Liver (tissue), 9 donors: ENCODE results near the gene TMEM8B. TPM values are rescaled to one million over a fixed set of nuclear protein-coding genes. Genes with fewer than 3 reads are reported as not detected.

Source experiments
- DNase-seq: peaks from one replicate; pipeline ENCODE4 v3.0.0-alpha.2; 2017; ENCODE audit warnings: low spot score
- H3K27ac ChIP-seq, 2 donors: one replicate each; pipeline ENCODE4 v1.7.0; 2013; ENCODE audit warnings: inconsistent platforms in 2 of 2, low read length in 2 of 2, control low read depth in 1 of 2, low read depth in 1 of 2, mild to moderate bottlenecking in 1 of 2
- H3K27me3 ChIP-seq, 4 donors: one replicate each; pipeline versions ENCODE4 v1.6.1 to v1.7.0; 2013; ENCODE audit warnings: low read length in 3 of 4, inconsistent platforms in 1 of 4, mild to moderate bottlenecking in 1 of 4, moderate library complexity in 1 of 4; ENCODE audit not compliant: control insufficient read depth in 4 of 4, insufficient read depth in 4 of 4
- H3K36me3 ChIP-seq, 4 donors: one replicate each; pipeline versions ENCODE4 v1.6.1 to v1.7.0; 2013; ENCODE audit warnings: low read length in 3 of 4, mild to moderate bottlenecking in 3 of 4, low read depth in 1 of 4, moderate library complexity in 1 of 4; ENCODE audit not compliant: control insufficient read depth in 4 of 4, insufficient read depth in 3 of 4
- H3K4me1 ChIP-seq, 4 donors: one replicate each; pipeline versions ENCODE4 v1.6.1 to v1.7.0; 2013; ENCODE audit warnings: low read length in 3 of 4, mild to moderate bottlenecking in 3 of 4, moderate library complexity in 1 of 4; ENCODE audit not compliant: control insufficient read depth in 4 of 4, insufficient read depth in 4 of 4
- H3K4me3 ChIP-seq, 3 donors: one replicate each; pipeline versions ENCODE4 v1.6.1 to v1.7.0; 2013; ENCODE audit warnings: low read length in 3 of 3, control low read depth in 1 of 3, low read depth in 1 of 3, mild to moderate bottlenecking in 1 of 3
- H3K9ac ChIP-seq, 2 donors: one replicate each; pipeline ENCODE4 v1.7.0; 2013; ENCODE audit warnings: low read length in 2 of 2, mild to moderate bottlenecking in 2 of 2, moderate library complexity in 2 of 2, control low read depth in 1 of 2, low read depth in 1 of 2
- H3K9me3 ChIP-seq, 4 donors: one replicate each; pipeline versions ENCODE4 v1.6.1 to v1.7.0; 2013; ENCODE audit warnings: low read length in 3 of 4; ENCODE audit not compliant: control insufficient read depth in 4 of 4
- EGR1 ChIP-seq, 2 donors: IDR thresholded peaks; 2 replicates each; pipeline ENCODE4 v1.6.1; 2016 to 2018; ENCODE audit warnings: antibody characterized with exemption in 2 of 2, low read depth in 2 of 2
- FOXA1 ChIP-seq: IDR thresholded peaks from 2 replicates; pipeline ENCODE4 v1.6.1; 2016; ENCODE audit warnings: antibody characterized with exemption
- FOXA2 ChIP-seq: IDR thresholded peaks from 2 replicates; pipeline ENCODE4 v1.6.1; 2016; ENCODE audit warnings: antibody characterized with exemption
- GABPA ChIP-seq, 2 donors: IDR thresholded peaks in 1 of 2; conservative IDR thresholded peaks in 1 of 2; 2 replicates each; pipeline ENCODE4 v1.6.1; 2016; ENCODE audit warnings: antibody characterized with exemption in 2 of 2, mild to moderate bottlenecking in 1 of 2, moderate library complexity in 1 of 2
- HNF4A ChIP-seq, 2 donors: conservative IDR thresholded peaks; 2 replicates each; pipeline ENCODE4 v1.6.1; 2016; ENCODE audit warnings: antibody characterized with exemption in 2 of 2, mild to moderate bottlenecking in 2 of 2
- HNF4G ChIP-seq: IDR thresholded peaks from 2 replicates; pipeline ENCODE4 v1.6.1; 2016; ENCODE audit warnings: antibody characterized with exemption
- NR2F2 ChIP-seq: IDR thresholded peaks from 2 replicates; pipeline ENCODE4 v1.6.1; 2016; ENCODE audit warnings: antibody characterized with exemption
- RAD21 ChIP-seq, 2 donors: IDR thresholded peaks; 2 replicates each; pipeline ENCODE4 v1.6.1; 2016; ENCODE audit warnings: antibody characterized with exemption in 2 of 2, mild to moderate bottlenecking in 2 of 2
- RXRA ChIP-seq, 2 donors: IDR thresholded peaks; 2 replicates each; pipeline ENCODE4 v1.6.1; 2017 to 2018; ENCODE audit warnings: antibody characterized with exemption in 2 of 2, mild to moderate bottlenecking in 1 of 2
- SP1 ChIP-seq: IDR thresholded peaks from 2 replicates; pipeline ENCODE4 v1.6.1; 2018; ENCODE audit warnings: antibody characterized with exemption, mild to moderate bottlenecking
- TAF1 ChIP-seq: conservative IDR thresholded peaks from 2 replicates; pipeline ENCODE4 v1.6.1; 2016; ENCODE audit warnings: antibody characterized with exemption, mild to moderate bottlenecking
- YY1 ChIP-seq: IDR thresholded peaks from 2 replicates; pipeline ENCODE4 v1.6.1; 2016; ENCODE audit warnings: antibody characterized with exemption, mild to moderate bottlenecking
- WGBS: extraction: QIAGEN DNeasy Blood & Tissue Kit; methylation state at CpG from one replicate; pipeline ENCODE4 v1.1.7; 2013; 5-methylcytosine and 5-hydroxymethylcytosine counted together
- polyA plus RNA-seq, 2 donors: library from polyadenylated mRNA; stranded (reverse) in 1 of 2; unstranded in 1 of 2; fragments of 200-250 nt in 1 of 2; fragments of >200 nt in 1 of 2; fragmentation: Nextera tagmentation in 1 of 2; extraction: Ambion mirVana in 1 of 2; gene quantifications; one replicate each; pipeline versions ENCODE4 v1.2.1 to v1.2.3, GENCODE V29; 2013 to 2015
- total RNA-seq, 2 donors: library from RNA; depleted of rRNA; stranded (reverse); fragments of >200 nt; gene quantifications; one replicate each; pipeline ENCODE4 v1.2.3, GENCODE V29; 2014
- TF ChIP-seq, protein P1 (sequence below): IDR thresholded peaks from 2 replicates; pipeline ENCODE4 v1.6.1; 2016; ENCODE audit warnings: antibody characterized with exemption
- TF ChIP-seq, protein P2 (sequence below): IDR thresholded peaks from 2 replicates; pipeline ENCODE4 v1.6.1; 2016; ENCODE audit warnings: antibody characterized with exemption
- TF ChIP-seq, protein P3 (sequence below): IDR thresholded peaks from 2 replicates; pipeline ENCODE4 v1.6.1; 2016; ENCODE audit warnings: antibody characterized with exemption, mild to moderate bottlenecking
- TF ChIP-seq, protein P4 (sequence below): IDR thresholded peaks from 2 replicates; pipeline ENCODE4 v1.6.1; 2016; ENCODE audit warnings: antibody characterized with exemption
- donor health status: healthy.
- donor health status: healthy.
- donor health status: healthy.
- donor health status: healthy.
- donor health status: healthy.

Gene TMEM8B
- total and polyA plus RNA-seq, 4 donors = 1.1 to 5.4 (median 2.7) TPM

DNA sequence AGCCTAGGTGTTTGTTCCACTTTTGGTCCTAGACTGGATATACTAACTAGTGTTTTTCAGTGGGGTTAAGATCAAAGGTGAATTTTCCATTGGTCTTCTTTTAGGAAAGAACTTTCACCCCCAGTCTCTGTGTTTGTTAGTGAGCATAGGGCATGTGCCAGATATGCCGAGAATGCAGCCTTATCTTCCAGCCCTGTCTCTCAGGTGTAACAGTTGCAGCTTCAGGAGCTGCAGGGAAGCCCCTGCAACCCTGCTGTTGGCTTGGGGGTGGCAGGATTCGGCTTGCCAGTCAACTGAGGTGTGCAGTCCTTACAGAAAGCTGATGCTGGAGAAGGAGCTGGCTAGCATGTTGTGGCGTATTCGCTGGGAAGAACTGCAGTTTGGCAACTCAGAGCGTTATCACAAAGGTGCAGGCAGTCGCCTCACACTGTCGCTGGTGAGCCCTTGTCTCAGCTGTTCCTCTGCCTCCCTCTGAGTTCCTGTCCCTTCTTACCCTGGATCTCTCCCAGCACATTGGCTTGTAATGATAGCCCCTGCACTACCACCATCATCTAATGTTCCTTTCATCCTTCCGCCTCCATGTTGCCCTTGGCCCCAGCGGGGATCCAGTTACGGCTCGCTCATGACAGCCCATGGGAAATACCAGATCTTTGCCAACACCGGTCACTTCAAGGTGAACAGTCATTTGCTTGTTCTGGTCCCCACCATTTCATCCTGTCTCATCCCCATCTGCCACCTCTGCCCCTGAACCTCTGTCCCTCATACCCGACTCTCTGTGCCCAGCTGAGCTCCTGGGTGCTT is 27.5 kb upstream of the TMEM8B start:
- Histone ChIP-seq H3K9ac (no peak overlapping the region), H3K27me3 (no peaks in the 10 kb centered on the region), H3K4me1 (peaks cover 4 to 17% (median 14%) of the 10 kb centered on the region in 4 donors), H3K4me3 (peak overlapping the region in 1 of 3 donors; percentile 16), H3K27ac (peak overlapping the region in 1 of 2 donors; percentile 33), H3K9me3 (no peaks in the 10 kb centered on the region), H3K36me3 (peaks cover 0 to 13% (median 7%) of the 10 kb centered on the region in 4 donors)
- WGBS = 61% methylated on average over 13 of the region's 13 CpGs
- DNase-seq = no peak
- TF ChIP-seq RAD21 (IDR thresholded peaks at IDR 0.05) (peak in 1 of 2 donors; percentile 24), SP1 (peak; percentile 87), TAF1 (no peak), NR2F2 (peak; percentile 27), FOXA1 (no peak), HNF4A (conservative IDR thresholded peaks at IDR 0.05) (peak; percentile 86 to 88), RXRA (IDR thresholded peaks at IDR 0.05) (peak; percentile 78 to 85), YY1 (peak; percentile 59)
- TF ChIP-seq, protein P1, sequence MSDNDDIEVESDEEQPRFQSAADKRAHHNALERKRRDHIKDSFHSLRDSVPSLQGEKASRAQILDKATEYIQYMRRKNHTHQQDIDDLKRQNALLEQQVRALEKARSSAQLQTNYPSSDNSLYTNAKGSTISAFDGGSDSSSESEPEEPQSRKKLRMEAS = peak; percentile 61
- TF ChIP-seq, protein P2, sequence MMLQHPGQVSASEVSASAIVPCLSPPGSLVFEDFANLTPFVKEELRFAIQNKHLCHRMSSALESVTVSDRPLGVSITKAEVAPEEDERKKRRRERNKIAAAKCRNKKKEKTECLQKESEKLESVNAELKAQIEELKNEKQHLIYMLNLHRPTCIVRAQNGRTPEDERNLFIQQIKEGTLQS = no peak
- TF ChIP-seq, protein P3, sequence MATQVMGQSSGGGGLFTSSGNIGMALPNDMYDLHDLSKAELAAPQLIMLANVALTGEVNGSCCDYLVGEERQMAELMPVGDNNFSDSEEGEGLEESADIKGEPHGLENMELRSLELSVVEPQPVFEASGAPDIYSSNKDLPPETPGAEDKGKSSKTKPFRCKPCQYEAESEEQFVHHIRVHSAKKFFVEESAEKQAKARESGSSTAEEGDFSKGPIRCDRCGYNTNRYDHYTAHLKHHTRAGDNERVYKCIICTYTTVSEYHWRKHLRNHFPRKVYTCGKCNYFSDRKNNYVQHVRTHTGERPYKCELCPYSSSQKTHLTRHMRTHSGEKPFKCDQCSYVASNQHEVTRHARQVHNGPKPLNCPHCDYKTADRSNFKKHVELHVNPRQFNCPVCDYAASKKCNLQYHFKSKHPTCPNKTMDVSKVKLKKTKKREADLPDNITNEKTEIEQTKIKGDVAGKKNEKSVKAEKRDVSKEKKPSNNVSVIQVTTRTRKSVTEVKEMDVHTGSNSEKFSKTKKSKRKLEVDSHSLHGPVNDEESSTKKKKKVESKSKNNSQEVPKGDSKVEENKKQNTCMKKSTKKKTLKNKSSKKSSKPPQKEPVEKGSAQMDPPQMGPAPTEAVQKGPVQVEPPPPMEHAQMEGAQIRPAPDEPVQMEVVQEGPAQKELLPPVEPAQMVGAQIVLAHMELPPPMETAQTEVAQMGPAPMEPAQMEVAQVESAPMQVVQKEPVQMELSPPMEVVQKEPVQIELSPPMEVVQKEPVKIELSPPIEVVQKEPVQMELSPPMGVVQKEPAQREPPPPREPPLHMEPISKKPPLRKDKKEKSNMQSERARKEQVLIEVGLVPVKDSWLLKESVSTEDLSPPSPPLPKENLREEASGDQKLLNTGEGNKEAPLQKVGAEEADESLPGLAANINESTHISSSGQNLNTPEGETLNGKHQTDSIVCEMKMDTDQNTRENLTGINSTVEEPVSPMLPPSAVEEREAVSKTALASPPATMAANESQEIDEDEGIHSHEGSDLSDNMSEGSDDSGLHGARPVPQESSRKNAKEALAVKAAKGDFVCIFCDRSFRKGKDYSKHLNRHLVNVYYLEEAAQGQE = peak; percentile 46

DNA sequence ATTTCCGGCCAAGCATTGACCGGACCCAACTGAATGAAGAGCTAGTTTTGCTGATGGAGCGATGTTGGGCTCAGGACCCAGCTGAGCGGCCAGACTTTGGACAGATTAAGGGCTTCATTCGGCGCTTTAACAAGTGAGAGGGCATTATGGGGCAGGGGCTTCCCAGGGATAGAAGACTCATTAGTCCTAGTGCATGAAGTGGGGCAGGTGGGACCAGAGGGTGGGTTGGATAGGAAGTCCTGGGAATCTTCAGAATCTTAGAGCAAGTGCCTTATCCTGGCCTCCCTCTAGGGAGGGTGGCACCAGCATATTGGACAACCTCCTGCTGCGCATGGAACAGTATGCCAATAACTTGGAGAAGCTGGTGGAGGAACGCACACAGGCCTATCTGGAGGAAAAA is 22.9 kb upstream of the TMEM8B start:
- TF ChIP-seq SP1 (no peak), YY1 (no peak), HNF4G (no peak), FOXA2 (no peak), RXRA (IDR thresholded peaks at IDR 0.05) (no peak), FOXA1 (no peak), NR2F2 (no peak), GABPA (IDR thresholded peaks at IDR 0.05 in 1 of 2, conservative IDR thresholded peaks at IDR 0.05 in 1 of 2) (no peak), TAF1 (no peak), RAD21 (IDR thresholded peaks at IDR 0.05) (no peak), EGR1 (IDR thresholded peaks at IDR 0.05; ENCODE audit: low read depth in 2 of 2) (no peak)
- TF ChIP-seq, protein P2 = no peak
- TF ChIP-seq, protein P4, sequence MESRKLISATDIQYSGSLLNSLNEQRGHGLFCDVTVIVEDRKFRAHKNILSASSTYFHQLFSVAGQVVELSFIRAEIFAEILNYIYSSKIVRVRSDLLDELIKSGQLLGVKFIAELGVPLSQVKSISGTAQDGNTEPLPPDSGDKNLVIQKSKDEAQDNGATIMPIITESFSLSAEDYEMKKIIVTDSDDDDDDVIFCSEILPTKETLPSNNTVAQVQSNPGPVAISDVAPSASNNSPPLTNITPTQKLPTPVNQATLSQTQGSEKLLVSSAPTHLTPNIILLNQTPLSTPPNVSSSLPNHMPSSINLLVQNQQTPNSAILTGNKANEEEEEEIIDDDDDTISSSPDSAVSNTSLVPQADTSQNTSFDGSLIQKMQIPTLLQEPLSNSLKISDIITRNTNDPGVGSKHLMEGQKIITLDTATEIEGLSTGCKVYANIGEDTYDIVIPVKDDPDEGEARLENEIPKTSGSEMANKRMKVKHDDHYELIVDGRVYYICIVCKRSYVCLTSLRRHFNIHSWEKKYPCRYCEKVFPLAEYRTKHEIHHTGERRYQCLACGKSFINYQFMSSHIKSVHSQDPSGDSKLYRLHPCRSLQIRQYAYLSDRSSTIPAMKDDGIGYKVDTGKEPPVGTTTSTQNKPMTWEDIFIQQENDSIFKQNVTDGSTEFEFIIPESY = no peak
- Histone ChIP-seq H3K4me1 (peaks cover 2 to 11% (median 10%) of the 10 kb centered on the region in 4 donors), H3K36me3 (peaks cover 0 to 27% (median 13%) of the 10 kb centered on the region in 4 donors), H3K4me3 (no peak overlapping the region), H3K9ac (no peak overlapping the region), H3K27me3 (no peaks in the 10 kb centered on the region), H3K9me3 (no peaks in the 10 kb centered on the region), H3K27ac (no peak overlapping the region)
- 98% methylated on average over 8 of the region's 8 CpGs for WGBS
- DNase-seq = no peak
